Endothelial cell (in vitro differentiated cells): ENCODE measurements around the gene KIF5C. TPM values are rescaled to one million over a fixed set of nuclear protein-coding genes. Genes with fewer than 3 reads are reported as not detected.

ENCODE experiments used
- DNase-seq: peaks from one replicate; pipeline ENCODE4 v3.0.0; 2021; ENCODE audit warnings: low spot score
- H3K27ac Mint-ChIP-seq: one replicate; pipeline ENCODE4 v1.8.0; 2021; ENCODE audit warnings: mixed read lengths, inconsistent platforms; ENCODE audit not compliant: unreplicated experiment
- H3K27me3 Mint-ChIP-seq: one replicate; pipeline ENCODE4 v1.8.0; 2021; ENCODE audit warnings: mild to moderate bottlenecking, moderate library complexity, mixed read lengths, inconsistent platforms; ENCODE audit not compliant: unreplicated experiment
- H3K36me3 Mint-ChIP-seq: one replicate; pipeline ENCODE4 v1.8.0; 2021; ENCODE audit warnings: mild to moderate bottlenecking, low read depth, mixed read lengths, inconsistent platforms; ENCODE audit not compliant: unreplicated experiment
- H3K4me1 Mint-ChIP-seq: one replicate; pipeline ENCODE4 v1.8.0; 2021; ENCODE audit warnings: mild to moderate bottlenecking, mixed read lengths, inconsistent platforms; ENCODE audit not compliant: unreplicated experiment
- H3K4me3 Mint-ChIP-seq: one replicate; pipeline ENCODE4 v1.8.0; 2021; ENCODE audit warnings: mild to moderate bottlenecking, mixed read lengths, inconsistent platforms; ENCODE audit not compliant: unreplicated experiment
- H3K9me3 Mint-ChIP-seq: one replicate; pipeline ENCODE4 v1.8.0; 2021; ENCODE audit warnings: mixed read lengths, inconsistent platforms; ENCODE audit not compliant: unreplicated experiment
- CTCF ChIP-seq: fragments of 200-600 bp; sonication (generic); IDR thresholded peaks from one replicate; pipeline ENCODE4 v1.5.0; 2021; ENCODE audit warnings: antibody characterized with exemption; ENCODE audit not compliant: unreplicated experiment
- total RNA-seq: library from RNA; stranded (reverse); fragmentation: NEBNext Ultra II Directional; extraction: Animal tissue kit (Norgen Biotek cat#: 25700); gene quantifications from one replicate; pipeline ENCODE4 v1.2.1, GENCODE V29; 2021; ENCODE audit not compliant: unreplicated experiment

Gene KIF5C
- total RNA-seq, 1 donor from 2014 or later: 50.6 TPM

GRCh38 chr2:149002891-149003740 is 128.1 kb downstream of the KIF5C start:
- no peak for DNase-seq
- no peak for TF ChIP-seq CTCF
- Mint-ChIP-seq H3K4me3 (peak overlapping the region; percentile 43), H3K4me1 (peaks cover 1% of the 10 kb centered on the region), H3K27me3 (peaks cover 6% of the 10 kb centered on the region), H3K36me3 (peaks cover 41% of the 10 kb centered on the region), H3K27ac (no peak overlapping the region), H3K9me3 (no peaks in the 10 kb centered on the region)

GRCh38 chr2:149004836-149005235 is 129.8 kb downstream of the KIF5C start:
- Mint-ChIP-seq H3K27me3 (peaks cover 6% of the 10 kb centered on the region), H3K27ac (no peak overlapping the region), H3K36me3 (peaks cover 49% of the 10 kb centered on the region), H3K4me1 (no peaks in the 10 kb centered on the region), H3K9me3 (no peaks in the 10 kb centered on the region), H3K4me3 (no peak overlapping the region)
- no peak for DNase-seq
- no peak for TF ChIP-seq CTCF

GRCh38 chr2:149005471-149006077 is 130.5 kb downstream of the KIF5C start:
- Mint-ChIP-seq H3K36me3 (peaks cover 46% of the 10 kb centered on the region), H3K27ac (no peak overlapping the region), H3K4me1 (no peaks in the 10 kb centered on the region), H3K27me3 (peaks cover 6% of the 10 kb centered on the region), H3K9me3 (no peaks in the 10 kb centered on the region), H3K4me3 (no peak overlapping the region)
- TF ChIP-seq CTCF: no peak
- DNase-seq: no peak

GRCh38 chr2:149006883-149007543 is 132.0 kb downstream of the KIF5C start:
- Mint-ChIP-seq H3K4me3 (no peak overlapping the region), H3K27me3 (peaks cover 6% of the 10 kb centered on the region), H3K4me1 (no peaks in the 10 kb centered on the region), H3K27ac (no peak overlapping the region), H3K36me3 (peaks cover 47% of the 10 kb centered on the region), H3K9me3 (no peaks in the 10 kb centered on the region)
- TF ChIP-seq CTCF: no peak
- no peak for DNase-seq
